Measurements from ENCODE around the gene RGS11.

Gene RGS11

DNA sequence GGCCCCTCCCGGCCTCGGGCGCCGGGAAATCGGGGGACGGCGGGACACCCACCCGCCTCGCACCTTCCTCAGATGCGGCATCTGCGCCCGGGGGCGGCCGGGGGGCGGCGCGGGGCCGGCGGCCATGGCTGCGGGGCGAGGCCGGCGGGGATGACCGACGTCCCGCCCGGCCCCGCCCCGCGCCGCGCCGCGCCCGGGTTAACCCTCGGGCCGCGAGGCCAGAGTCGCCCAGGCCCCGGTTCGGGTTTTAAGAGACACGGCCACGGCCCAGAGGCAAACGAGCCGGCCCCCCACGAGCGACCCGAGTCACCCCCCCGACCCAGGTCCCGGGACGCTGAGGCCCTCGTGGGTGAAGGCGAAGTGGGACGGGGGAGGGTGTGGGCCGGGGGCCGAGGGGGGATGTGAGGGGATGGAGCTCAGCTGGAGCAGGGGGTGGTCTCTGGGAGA, at the start of gene RGS11:
Gene RGS11 (minus strand): TSS at position 159 of the 447 bp plus-strand sequence. CDS start 33 bp downstream, at position 126.
- no peak for DNase-seq (ENCODE audit: low spot score)

DNA sequence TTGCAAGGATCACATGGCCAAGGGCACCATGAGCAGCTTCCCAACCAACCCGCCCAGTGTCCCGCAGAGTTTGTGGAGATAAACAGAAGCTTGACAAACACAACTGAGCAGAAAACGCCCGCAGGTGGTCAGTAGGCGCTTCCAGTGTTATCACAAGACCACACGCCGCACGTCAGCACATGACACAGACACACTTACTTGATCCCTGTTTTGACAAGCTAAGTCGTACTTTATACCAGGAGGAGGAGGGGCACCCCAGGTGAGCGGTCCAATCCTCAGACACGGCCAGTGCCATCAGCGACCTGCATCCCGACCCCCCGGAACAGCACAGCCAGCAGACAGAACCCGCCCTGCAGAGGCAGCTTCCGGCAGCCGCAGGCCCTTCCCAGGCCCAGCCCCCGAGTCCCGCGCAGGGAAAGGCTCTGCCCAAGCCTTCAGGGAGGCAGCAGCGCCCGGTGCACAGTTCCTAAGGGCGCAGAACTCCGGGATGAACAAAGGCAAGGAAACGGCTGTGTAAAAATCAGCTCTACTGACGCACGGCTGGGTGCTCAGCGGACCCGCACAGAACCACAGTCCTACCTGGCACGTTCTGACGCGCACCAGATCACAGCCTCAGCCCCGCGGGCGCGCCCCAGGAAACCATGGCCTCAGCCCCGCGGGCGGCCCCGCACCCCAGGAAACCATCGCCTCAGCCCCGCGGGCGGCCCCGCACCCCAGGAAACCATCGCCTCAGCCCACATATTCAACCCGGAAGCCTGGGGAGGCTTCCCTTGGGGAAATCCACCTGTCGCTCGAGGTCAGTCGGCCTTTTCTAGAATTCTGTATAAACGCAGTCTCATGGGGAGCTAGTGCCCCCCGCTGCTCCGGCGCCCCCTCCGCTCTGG, 48.9 kb upstream of the RGS11 start:
- DNase-seq (ENCODE audit: low spot score) = no peak

GRCh38 chr16:324201-324450, 48.4 kb upstream of the RGS11 start:
- DNase-seq (ENCODE audit: low spot score) = no peak

- DNase-seq (ENCODE audit: low spot score) = no peak
Observed at GRCh38 chr16:322476-323143, 46.9 kb upstream of the RGS11 start.

GRCh38 chr16:321532-321931, 45.8 kb upstream of the RGS11 start:
- no peak for DNase-seq (ENCODE audit: low spot score)

GRCh38 chr16:320206-320605, 44.5 kb upstream of the RGS11 start:
- no peak for DNase-seq (ENCODE audit: low spot score)

DNA sequence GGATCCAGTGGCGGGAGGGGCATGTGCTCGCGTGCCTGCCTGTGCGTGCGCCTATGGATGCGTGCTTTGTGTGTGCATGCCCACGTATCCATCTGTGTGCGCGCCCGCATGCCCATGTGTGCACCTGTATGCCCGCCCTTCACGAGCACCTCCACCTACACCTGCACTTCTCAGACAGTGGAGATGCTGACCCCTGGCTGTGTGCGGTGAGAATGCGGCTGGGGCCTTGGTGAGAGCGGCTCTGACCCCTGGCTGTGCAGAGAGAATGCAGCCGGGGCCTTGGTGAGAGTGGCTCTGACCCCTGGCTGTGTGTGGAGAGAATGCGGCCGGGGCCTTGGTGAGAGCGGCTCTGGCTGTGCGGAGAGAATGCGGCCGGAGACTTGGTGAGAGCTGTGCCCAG, 42.9 kb upstream of the RGS11 start:
- no peak for DNase-seq (ENCODE audit: low spot score)

DNA sequence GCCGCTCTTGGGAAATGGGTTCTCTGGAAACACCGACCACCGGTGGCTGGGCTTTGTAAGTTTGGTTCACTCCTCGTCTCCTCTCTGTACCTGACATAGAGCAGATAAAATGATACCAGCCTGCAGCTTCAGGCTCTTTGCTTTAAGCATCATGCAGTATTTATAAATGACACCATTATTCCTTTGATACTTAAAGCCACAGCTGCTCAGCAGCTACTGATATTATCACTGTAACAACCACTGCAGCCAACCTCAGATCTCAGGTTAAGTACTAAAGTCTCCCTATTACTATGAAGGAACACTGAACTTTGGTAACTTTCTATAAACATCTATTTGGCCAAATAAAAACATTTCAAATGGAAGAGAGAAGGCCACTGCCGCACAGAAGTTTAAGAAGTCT, 41.8 kb upstream of the RGS11 start:
- no peak for DNase-seq (ENCODE audit: low spot score)

DNA sequence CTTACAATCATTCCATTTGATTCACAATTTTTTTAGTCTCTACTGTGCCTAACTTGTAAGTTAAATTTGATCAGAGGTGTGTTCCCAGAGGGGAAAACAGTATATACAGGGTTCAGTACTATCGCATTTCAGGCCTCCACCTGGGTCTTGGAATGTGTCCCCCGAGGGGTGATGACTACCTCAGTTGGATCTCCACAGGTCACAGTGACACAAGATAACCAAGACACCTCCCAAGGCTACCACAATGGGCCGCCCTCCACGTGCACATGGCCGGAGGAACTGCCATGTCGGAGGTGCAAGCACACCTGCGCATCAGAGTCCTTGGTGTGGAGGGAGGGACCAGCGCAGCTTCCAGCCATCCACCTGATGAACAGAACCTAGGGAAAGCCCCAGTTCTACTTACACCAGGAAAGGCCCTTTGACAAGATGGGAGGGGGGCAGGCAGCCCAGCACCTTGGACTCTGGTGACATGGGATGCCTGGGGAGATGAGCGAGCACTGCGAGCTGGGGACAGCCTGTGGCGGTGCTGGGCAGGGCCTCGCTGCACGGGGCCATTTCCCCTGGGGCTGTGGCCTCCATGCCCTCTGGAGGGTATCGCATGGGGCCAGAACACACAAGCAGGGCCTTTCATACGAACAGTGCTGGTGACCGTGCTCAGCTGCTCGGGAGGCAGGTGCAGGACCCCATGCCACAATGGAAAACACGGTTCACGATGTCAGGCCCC, 41.2 kb upstream of the RGS11 start:
- no peak for DNase-seq (ENCODE audit: low spot score)

DNA sequence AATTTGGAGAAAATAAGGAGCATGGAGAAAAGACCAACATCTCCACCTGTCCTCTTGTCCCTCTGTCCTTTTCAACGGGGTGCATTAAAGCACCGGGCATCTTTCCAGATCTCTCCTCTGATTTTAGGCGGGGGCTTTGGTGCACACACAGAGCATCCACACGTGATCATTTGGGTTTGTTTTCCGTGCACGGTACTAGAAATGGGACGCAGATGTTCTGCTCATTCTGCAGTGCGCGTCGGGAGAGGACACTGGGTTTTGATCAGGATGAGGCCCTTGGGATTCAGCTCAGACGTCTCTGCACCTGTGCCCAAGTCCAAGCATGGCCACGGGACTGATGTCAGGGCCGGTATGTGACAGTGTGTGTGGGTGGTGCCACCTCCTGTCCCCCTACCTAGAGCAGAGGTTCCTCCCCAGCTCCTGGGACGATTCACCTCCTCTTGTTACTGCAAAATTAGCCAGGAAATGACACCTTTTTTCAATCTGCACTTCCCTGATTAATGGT, 39.1 kb upstream of the RGS11 start:
- no peak for DNase-seq (ENCODE audit: low spot score)

DNA sequence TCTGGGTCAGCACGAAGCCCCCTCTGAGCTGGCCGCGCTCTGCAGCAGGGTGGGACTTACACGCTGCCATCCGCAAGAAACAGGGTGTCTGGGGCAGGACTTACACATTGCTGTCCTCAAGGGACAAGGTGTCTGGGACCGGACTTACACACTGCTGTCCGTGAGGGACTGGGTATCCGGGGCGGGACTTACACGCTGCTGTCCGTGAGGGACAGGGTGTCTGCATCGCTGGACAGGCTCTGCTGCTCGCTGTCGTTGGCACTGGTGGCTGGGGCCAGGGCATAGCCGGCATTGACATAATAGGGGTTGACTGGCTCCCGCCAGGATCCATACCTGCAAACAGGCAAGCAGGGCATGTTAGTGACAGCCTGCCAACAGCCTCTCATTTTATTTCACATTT, 38.6 kb upstream of the RGS11 start:
- no peak for DNase-seq (ENCODE audit: low spot score)

GRCh38 chr16:311725-312124, 36.0 kb upstream of the RGS11 start:
- DNase-seq (ENCODE audit: low spot score) = no peak

DNA sequence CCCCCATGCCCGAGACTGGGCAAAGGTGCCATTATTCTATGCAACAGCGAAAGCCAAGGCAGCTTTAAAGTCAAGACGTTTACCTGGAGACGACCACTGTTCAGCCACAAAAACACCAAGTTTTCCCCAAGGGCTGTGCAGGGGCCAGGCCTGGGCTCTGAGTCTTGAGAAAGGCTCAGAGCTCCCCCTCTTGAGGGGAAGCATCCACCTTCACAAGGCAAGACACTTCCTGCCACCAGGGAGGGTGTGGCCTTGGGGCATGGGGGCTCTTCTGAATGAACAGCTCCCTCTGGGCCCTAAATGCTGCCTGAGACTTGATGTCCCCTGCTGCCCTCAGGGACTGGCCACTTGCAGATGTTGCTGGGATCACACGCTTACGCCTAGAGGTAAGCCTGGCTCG, 33.7 kb upstream of the RGS11 start:
- no peak for DNase-seq (ENCODE audit: low spot score)

DNA sequence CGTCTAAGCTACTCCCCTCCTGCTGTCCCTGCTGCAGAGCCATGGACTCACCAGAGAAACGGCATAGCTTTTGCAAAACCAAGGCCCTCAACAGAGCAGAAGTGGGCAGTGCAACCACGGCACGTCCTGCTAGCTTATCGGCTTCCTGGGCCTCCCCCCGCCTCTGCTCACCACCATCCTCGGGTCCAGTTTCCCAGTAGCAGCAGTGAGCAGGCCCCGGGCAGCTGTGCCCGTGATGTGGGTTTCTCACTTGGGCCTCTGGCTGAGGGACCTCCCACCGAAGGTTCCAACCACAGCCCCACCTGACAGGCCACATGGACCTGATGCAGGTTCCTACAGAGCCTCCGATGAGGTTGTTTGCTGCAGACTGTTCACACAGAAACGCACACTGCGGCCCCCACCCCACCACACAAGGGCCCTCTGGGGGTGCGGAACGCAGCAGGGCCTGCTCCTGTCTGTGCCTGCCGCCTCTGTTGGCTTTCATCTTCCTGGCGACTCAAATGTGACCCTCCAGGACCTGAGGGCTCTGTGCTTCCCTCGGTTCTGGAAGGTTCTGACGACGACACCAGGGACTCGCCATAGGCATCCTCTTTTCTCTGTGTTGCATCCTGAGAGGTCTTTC, 32.1 kb upstream of the RGS11 start:
- no peak for DNase-seq (ENCODE audit: low spot score)

GRCh38 chr16:306911-307370, 31.2 kb upstream of the RGS11 start:
- no peak for DNase-seq (ENCODE audit: low spot score)

DNA sequence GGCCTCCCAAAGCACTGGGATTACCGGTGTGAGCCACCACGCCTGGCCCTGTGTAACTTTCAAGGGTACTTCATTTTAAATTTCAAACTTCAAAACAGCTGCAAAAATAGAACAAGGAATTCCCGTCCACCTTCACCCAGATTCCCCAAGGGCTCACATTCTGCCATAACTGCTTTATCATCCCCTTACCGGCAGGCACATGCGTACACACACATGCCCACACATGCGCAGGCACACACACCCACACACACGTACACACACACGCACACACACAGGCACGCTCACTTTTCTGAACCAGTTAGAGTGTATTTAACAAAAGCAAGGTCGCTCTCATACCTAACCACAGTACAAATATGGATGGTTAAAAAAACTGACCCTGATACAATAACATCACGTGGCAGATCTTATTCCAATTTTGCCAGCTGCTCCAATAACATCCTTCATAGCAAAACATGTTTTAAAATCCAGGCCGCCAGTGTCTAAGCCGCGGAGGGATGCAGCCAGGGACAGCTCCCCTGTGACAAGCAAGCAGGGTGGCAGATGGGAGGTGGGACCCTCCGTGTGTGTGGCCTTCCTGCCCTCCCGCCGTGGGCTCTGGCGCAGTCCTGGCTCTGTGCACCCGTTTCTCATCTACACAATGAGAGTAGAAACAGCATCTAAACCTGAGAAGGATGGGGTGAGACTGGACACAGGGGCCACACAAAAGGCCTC, 30.3 kb upstream of the RGS11 start:
- DNase-seq (ENCODE audit: low spot score) = no peak

DNA sequence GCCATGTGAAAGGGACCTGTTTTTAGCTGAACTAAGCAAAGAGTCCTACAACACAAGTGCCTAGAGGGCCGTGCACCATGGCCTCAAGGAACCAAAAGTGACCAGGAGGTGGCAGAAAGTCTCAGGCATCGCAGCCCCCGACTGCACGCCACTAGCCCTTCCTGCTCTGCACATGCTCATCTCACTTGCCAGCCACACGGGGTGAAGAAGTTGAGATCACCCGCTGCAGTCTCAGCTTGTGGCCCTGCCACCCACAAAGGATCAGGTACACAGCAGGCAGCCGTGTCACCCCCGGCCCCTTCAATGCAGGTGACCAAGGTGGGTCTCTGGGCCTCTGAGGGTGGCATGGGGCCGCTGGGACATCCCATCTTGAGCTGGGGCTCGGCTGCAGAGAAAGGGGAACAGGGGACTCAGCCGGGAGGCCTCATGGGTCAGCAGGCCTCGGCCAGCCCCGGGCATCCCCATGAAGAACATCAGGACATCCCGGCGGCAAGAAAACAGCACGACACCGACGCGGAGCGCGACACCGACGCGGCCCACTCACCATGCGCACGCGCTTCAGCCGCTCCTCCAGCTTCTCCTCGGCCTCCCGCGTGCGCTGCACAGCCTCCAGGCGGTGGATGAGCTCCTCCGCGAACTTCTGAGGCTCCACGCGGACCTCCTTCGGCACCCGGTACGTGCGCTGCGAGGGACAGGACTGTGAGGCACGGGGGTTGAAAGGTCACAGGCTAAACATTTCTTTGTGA, 28.2 kb upstream of the RGS11 start:
- no peak for DNase-seq (ENCODE audit: low spot score)

DNA sequence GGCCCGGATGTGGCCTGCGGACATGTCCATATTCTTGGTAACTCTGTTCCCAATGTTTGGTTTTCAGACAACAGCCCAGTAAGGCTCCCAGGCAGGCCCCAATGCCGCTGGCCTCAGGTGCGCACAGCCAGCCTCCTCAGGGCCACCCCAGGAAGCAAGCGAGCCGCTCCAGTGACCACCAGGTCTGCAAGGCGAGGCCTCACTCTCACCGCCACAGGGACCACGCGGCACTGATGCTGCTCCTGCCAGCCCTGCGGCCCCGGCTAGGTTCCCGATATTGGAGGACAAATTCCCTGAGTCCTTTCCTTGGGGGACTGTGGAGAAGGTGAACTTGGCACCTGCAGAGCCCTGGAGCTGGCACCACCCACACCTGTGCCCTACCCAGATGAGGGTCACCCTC, 26.2 kb upstream of the RGS11 start:
- no peak for DNase-seq (ENCODE audit: low spot score)

GRCh38 chr16:301235-301634, 25.5 kb upstream of the RGS11 start:
- DNase-seq (ENCODE audit: low spot score) = no peak

GRCh38 chr16:297832-298231, 22.1 kb upstream of the RGS11 start:
- no peak for DNase-seq (ENCODE audit: low spot score)

All from kidney capillary endothelial cell (primary cell).